ENCODE results near the gene BMP7.

GRCh38 chr20:57224641-57225138, 41.8 kb downstream of the BMP7 start:
- no peak for TF ChIP-seq EP300 (IDR thresholded peaks at IDR 0.05)
- no peak for TF ChIP-seq CTCF (IDR thresholded peaks at IDR 0.05)
- TF ChIP-seq POLR2A (IDR thresholded peaks at IDR 0.05), result no peak
